SU-DHL-6 (cell line): ENCODE measurements around the gene CADM1.

Experiments
- H2AFZ ChIP-seq: fragments of 200-600 bp; sonication (generic); 2 replicates; pipeline ENCODE4 v1.6.1; 2014; ENCODE audit warnings: low read depth, mild to moderate bottlenecking, moderate library complexity, mixed read lengths, antibody characterized with exemption, low read length; ENCODE audit not compliant: severe bottlenecking
- H3F3A ChIP-seq: fragments of 200-600 bp; shearing (Covaris generic); 2 replicates; pipeline ENCODE4 v1.6.0; 2016; ENCODE audit warnings: antibody characterized with exemption, mild to moderate bottlenecking; ENCODE audit not compliant: insufficient read depth
- H3K27ac ChIP-seq: fragments of 200-600 bp; sonication (generic); 2 replicates; pipeline ENCODE4 v1.5.1; 2016; ENCODE audit warnings: low read depth, mild to moderate bottlenecking, low read length, moderate library complexity, mixed read lengths
- H3K27me3 ChIP-seq: fragments of 200-600 bp; sonication (generic), shearing (Covaris generic); 2 replicates; pipeline ENCODE4 v1.6.0; 2014; ENCODE audit warnings: mild to moderate bottlenecking, low read length
- H3K36me3 ChIP-seq: fragments of 200-600 bp; sonication (generic); 2 replicates; pipeline ENCODE4 v1.6.1; 2014; ENCODE audit warnings: mild to moderate bottlenecking, low read length, mixed read lengths
- H3K4me2 ChIP-seq: fragments of 300-600, 200-600 bp; shearing (Covaris generic), sonication (generic); 2 replicates; pipeline ENCODE4 v1.6.0; 2014; ENCODE audit warnings: low read length, low read depth, mild to moderate bottlenecking; ENCODE audit not compliant: poor library complexity, severe bottlenecking
- H3K4me3 ChIP-seq: fragments of 200-600 bp; sonication (generic); 2 replicates; pipeline ENCODE4 v1.5.1; 2014; ENCODE audit warnings: antibody characterized with exemption, low read length, mild to moderate bottlenecking, mixed read lengths; ENCODE audit not compliant: insufficient read depth, poor library complexity, severe bottlenecking
- H3K79me2 ChIP-seq: fragments of 200-600 bp; sonication (generic); 2 replicates; pipeline ENCODE4 v1.6.1; 2014; ENCODE audit warnings: mild to moderate bottlenecking, low read length, moderate library complexity; ENCODE audit not compliant: insufficient read depth
- H3K9ac ChIP-seq: fragments of 200-600 bp; sonication (generic); 2 replicates; pipeline ENCODE4 v1.7.0; 2014; ENCODE audit warnings: mild to moderate bottlenecking, low read length
- H3K9me2 ChIP-seq: fragments of 200-600 bp; sonication (generic); replicated peaks from 2 replicates; pipeline ENCODE4 v1.6.1; 2014; ENCODE audit warnings: low read length; ENCODE audit not compliant: insufficient read depth
- H3K9me3 ChIP-seq: fragments of 200-600 bp; sonication (generic); 2 replicates; pipeline ENCODE4 v1.6.1; 2014; ENCODE audit warnings: low read length, mixed read lengths; ENCODE audit not compliant: insufficient read depth
- H4K20me1 ChIP-seq: fragments of 200-600 bp; sonication (generic); 2 replicates; pipeline ENCODE4 v1.6.1; 2014; ENCODE audit warnings: low read depth, mild to moderate bottlenecking, antibody characterized with exemption, low read length, moderate library complexity, mixed read lengths
- CTCF ChIP-seq: fragments of 200-600 bp; sonication (generic); IDR thresholded peaks from one replicate; pipeline ENCODE4 v1.5.1; 2017; ENCODE audit warnings: antibody characterized with exemption, mild to moderate bottlenecking, low read length, moderate library complexity; ENCODE audit not compliant: insufficient read depth, poor library complexity, severe bottlenecking
- EZH2phosphoT487 ChIP-seq: fragments of 200-600 bp; sonication (generic), shearing (Covaris generic); conservative IDR thresholded peaks from 2 replicates; pipeline ENCODE4 v1.6.1; 2018; ENCODE audit warnings: mild to moderate bottlenecking, antibody characterized with exemption, low read length, moderate library complexity, mixed read lengths

CADM1 gene

DNA sequence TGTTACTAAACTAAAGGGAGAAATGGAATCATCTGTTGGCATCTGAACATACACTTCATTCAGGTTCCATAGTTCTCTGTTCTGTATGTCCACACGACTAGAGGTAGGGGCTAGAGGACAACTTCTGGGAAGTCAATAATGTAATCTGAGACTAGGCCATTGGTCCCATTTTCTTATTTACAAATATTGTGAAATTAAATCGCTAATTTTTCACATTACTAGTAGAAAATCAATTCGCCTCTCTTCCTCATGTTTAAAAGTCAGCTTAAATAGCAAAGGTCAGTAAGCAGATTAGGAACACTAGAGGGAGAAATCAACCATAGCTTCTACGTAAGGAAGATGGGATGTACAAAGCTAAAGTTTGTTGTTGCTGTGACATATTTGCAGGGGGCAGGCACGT is 59.7 kb downstream of the CADM1 start:
- H3K9ac ChIP-seq = no peak overlapping the region
- H3K9me3 ChIP-seq = peaks cover 11% of the 10 kb centered on the region; the same call in 1 of the 2 replicates
- no peaks in the 10 kb centered on the region for H4K20me1 ChIP-seq
- no peak overlapping the region for H3K4me3 ChIP-seq
- no peaks in the 10 kb centered on the region for H3K79me2 ChIP-seq
- H3K36me3 ChIP-seq = no peaks in the 10 kb centered on the region
- H3K9me2 ChIP-seq = no peaks in the 10 kb centered on the region
- no peak overlapping the region for H3K27ac ChIP-seq
- H2AFZ ChIP-seq = no peak overlapping the region
- no peaks in the 10 kb centered on the region for H3K27me3 ChIP-seq
- TF ChIP-seq CTCF = no peak
- no peak for TF ChIP-seq EZH2phosphoT487
- H3K4me2 ChIP-seq = no peak overlapping the region
- no peaks in the 10 kb centered on the region for H3F3A ChIP-seq

DNA sequence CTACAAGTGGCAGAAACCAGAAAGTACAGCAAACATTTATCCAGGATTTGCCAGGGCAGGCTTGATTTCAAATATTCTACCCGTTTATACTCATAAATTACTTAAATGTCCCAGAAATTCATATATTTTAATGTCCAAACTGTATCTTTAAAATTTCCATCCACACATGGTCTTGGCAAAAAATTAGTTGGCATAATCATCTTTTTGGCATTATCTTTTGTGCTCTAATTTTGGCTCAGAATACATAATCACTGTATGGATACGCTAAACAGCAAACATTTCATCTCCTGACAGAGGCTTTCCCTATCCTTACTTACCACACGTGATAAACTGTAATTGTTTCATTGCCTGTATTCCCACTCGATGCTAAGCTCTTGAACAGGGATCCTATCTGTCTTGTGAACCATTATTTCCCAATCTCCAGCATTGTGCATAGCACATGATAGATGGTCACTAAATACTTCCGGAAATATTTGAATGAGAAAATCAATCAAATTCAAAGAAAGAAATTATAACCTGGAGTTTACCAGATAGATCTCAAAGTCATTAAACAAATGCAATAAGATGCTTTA is 64.2 kb downstream of the CADM1 start:
- H3K9me2 ChIP-seq = no peaks in the 10 kb centered on the region
- no peak overlapping the region for H3K27ac ChIP-seq
- H3F3A ChIP-seq = no peaks in the 10 kb centered on the region
- H3K36me3 ChIP-seq = no peaks in the 10 kb centered on the region
- H3K9ac ChIP-seq = no peak overlapping the region
- H3K4me3 ChIP-seq = no peak overlapping the region
- no peaks in the 10 kb centered on the region for H3K79me2 ChIP-seq
- no peaks in the 10 kb centered on the region for H3K9me3 ChIP-seq
- H3K27me3 ChIP-seq = no peaks in the 10 kb centered on the region
- TF ChIP-seq EZH2phosphoT487 = no peak
- no peak for TF ChIP-seq CTCF
- no peak overlapping the region for H2AFZ ChIP-seq
- H3K4me2 ChIP-seq = no peak overlapping the region
- no peaks in the 10 kb centered on the region for H4K20me1 ChIP-seq

- Histone ChIP-seq H3K4me3 (no peak overlapping the region), H3K36me3 (no peaks in the 10 kb centered on the region), H3K27ac (no peak overlapping the region), H3K9ac (no peak overlapping the region), H3K9me3 (no peaks in the 10 kb centered on the region), H4K20me1 (no peaks in the 10 kb centered on the region), H3K79me2 (no peaks in the 10 kb centered on the region), H3F3A (no peaks in the 10 kb centered on the region), H3K27me3 (no peaks in the 10 kb centered on the region), H3K4me2 (no peak overlapping the region), H3K9me2 (no peaks in the 10 kb centered on the region), H2AFZ (no peak overlapping the region)
- no peak for TF ChIP-seq CTCF
- TF ChIP-seq EZH2phosphoT487 = no peak
Observed at GRCh38 chr11:115439385-115439784, 64.8 kb downstream of the CADM1 start.
